ENCODE data around the gene EML6.
"Not testable (repeated sequence)": the region's sequence is repeated elsewhere in the genome, so short reads cannot be mapped to it uniquely, and the experiment has no call there.

Gene EML6

GRCh38 chr2:54866179-54866578 lies 142.7 kb downstream of the EML6 start:
- TF ChIP-seq CTCF (conservative IDR thresholded peaks at IDR 0.05), result no peak
- H3K27ac ChIP-seq, result no peak overlapping the region

GRCh38 chr2:54866868-54867267 lies 143.4 kb downstream of the EML6 start:
- H3K27ac ChIP-seq, result peak overlapping the region; percentile 42
- no peak for TF ChIP-seq CTCF (conservative IDR thresholded peaks at IDR 0.05)

- no peak for TF ChIP-seq CTCF (conservative IDR thresholded peaks at IDR 0.05)
- H3K27ac ChIP-seq, result no peak overlapping the region
Observed at GRCh38 chr2:54867457-54867856, 144.0 kb downstream of the EML6 start.

GRCh38 chr2:54871457-54872107 lies 148.1 kb downstream of the EML6 start:
- TF ChIP-seq CTCF (conservative IDR thresholded peaks at IDR 0.05), result no peak
- H3K27ac ChIP-seq, result no peak overlapping the region

GRCh38 chr2:54872780-54873179 lies 149.3 kb downstream of the EML6 start:
- no peak for TF ChIP-seq CTCF (conservative IDR thresholded peaks at IDR 0.05)
- H3K27ac ChIP-seq, result no peak overlapping the region

GRCh38 chr2:54873236-54873635 lies 149.8 kb downstream of the EML6 start:
- not testable (repeated sequence) for H3K27ac ChIP-seq

- no peak overlapping the region for H3K27ac ChIP-seq
- no peak for TF ChIP-seq CTCF (conservative IDR thresholded peaks at IDR 0.05)
Observed at GRCh38 chr2:54876764-54877163, 153.3 kb downstream of the EML6 start.

GRCh38 chr2:54878182-54878581 lies 154.7 kb downstream of the EML6 start:
- H3K27ac ChIP-seq, result no peak overlapping the region
- no peak for TF ChIP-seq CTCF (conservative IDR thresholded peaks at IDR 0.05)
